Neural cell (in vitro differentiated cells): Measurements from ENCODE around the gene OSM.

ENCODE experiments used
- EP300 ChIP-seq: fragments of 450-650 bp; conservative IDR thresholded peaks from 2 replicates; pipeline ENCODE4 v1.6.1; 2014; ENCODE audit warnings: antibody characterized with exemption, mild to moderate bottlenecking, moderate library complexity; ENCODE audit not compliant: poor library complexity, severe bottlenecking
- EZH2 ChIP-seq: fragments of 200-600, 300-800 bp; shearing (Covaris generic), sonication (generic); IDR thresholded peaks from 2 replicates; pipeline ENCODE4 v1.6.1; 2014; ENCODE audit warnings: antibody characterized with exemption, low read length, borderline replicate concordance, mild to moderate bottlenecking; ENCODE audit not compliant: insufficient read depth, poor library complexity, severe bottlenecking
- MXI1 ChIP-seq: fragments of 450-650 bp; conservative IDR thresholded peaks from 2 replicates; pipeline ENCODE4 v1.6.1; 2014; ENCODE audit warnings: antibody characterized with exemption, mild to moderate bottlenecking; ENCODE audit not compliant: poor library complexity, severe bottlenecking
- POLR2AphosphoS5 ChIP-seq: IDR thresholded peaks from 2 replicates; pipeline ENCODE4 v1.6.1; 2012
- RAD21 ChIP-seq: fragments of 450-650 bp; conservative IDR thresholded peaks from 2 replicates; pipeline ENCODE4 v1.6.1; 2014; ENCODE audit warnings: antibody characterized with exemption, mild to moderate bottlenecking, moderate library complexity
- TAF1 ChIP-seq: IDR thresholded peaks from 2 replicates; pipeline ENCODE4 v1.6.1; 2012; ENCODE audit warnings: low read depth
- TF ChIP-seq, protein P1 (sequence below): fragments of 450-650 bp; IDR thresholded peaks from 2 replicates; pipeline ENCODE4 v1.5.1; 2014; ENCODE audit warnings: antibody characterized with exemption, mild to moderate bottlenecking, moderate library complexity; ENCODE audit not compliant: poor library complexity, severe bottlenecking
- TF ChIP-seq, protein P2 (sequence below): IDR thresholded peaks from 2 replicates; pipeline ENCODE4 v1.6.1; 2012; ENCODE audit warnings: borderline replicate concordance

DNA sequence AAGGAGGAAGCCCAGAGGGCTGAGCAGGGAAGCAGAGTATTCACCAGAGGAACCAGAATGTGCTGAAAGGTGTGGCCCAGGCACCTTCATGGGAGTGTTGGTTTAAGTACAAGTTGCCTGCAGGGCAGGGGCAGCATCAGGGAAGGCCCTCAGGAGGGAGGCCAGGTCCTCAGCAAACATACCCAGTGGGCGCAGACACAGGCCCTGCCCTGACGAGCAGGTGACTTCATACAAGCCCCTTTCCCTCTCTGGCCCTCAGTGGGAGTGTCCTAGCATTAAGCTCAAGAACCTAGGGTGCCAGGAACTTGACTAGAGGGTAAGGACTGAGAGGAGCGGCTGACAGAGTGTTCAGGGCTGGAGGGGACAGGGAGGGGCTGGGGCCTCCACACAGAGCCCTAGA lies 30.2 kb upstream of the OSM start:
- TF ChIP-seq, protein P1, sequence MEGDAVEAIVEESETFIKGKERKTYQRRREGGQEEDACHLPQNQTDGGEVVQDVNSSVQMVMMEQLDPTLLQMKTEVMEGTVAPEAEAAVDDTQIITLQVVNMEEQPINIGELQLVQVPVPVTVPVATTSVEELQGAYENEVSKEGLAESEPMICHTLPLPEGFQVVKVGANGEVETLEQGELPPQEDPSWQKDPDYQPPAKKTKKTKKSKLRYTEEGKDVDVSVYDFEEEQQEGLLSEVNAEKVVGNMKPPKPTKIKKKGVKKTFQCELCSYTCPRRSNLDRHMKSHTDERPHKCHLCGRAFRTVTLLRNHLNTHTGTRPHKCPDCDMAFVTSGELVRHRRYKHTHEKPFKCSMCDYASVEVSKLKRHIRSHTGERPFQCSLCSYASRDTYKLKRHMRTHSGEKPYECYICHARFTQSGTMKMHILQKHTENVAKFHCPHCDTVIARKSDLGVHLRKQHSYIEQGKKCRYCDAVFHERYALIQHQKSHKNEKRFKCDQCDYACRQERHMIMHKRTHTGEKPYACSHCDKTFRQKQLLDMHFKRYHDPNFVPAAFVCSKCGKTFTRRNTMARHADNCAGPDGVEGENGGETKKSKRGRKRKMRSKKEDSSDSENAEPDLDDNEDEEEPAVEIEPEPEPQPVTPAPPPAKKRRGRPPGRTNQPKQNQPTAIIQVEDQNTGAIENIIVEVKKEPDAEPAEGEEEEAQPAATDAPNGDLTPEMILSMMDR = no peak
- TF ChIP-seq MXI1 (no peak), TAF1 (no peak), EZH2 (no peak), EP300 (no peak), RAD21 (no peak), POLR2AphosphoS5 (no peak)
- TF ChIP-seq, protein P2, sequence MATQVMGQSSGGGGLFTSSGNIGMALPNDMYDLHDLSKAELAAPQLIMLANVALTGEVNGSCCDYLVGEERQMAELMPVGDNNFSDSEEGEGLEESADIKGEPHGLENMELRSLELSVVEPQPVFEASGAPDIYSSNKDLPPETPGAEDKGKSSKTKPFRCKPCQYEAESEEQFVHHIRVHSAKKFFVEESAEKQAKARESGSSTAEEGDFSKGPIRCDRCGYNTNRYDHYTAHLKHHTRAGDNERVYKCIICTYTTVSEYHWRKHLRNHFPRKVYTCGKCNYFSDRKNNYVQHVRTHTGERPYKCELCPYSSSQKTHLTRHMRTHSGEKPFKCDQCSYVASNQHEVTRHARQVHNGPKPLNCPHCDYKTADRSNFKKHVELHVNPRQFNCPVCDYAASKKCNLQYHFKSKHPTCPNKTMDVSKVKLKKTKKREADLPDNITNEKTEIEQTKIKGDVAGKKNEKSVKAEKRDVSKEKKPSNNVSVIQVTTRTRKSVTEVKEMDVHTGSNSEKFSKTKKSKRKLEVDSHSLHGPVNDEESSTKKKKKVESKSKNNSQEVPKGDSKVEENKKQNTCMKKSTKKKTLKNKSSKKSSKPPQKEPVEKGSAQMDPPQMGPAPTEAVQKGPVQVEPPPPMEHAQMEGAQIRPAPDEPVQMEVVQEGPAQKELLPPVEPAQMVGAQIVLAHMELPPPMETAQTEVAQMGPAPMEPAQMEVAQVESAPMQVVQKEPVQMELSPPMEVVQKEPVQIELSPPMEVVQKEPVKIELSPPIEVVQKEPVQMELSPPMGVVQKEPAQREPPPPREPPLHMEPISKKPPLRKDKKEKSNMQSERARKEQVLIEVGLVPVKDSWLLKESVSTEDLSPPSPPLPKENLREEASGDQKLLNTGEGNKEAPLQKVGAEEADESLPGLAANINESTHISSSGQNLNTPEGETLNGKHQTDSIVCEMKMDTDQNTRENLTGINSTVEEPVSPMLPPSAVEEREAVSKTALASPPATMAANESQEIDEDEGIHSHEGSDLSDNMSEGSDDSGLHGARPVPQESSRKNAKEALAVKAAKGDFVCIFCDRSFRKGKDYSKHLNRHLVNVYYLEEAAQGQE = no peak
